DND-41 (cell line): ENCODE measurements around the gene CHMP4A.

Source experiments
- ATAC-seq: fragments of 200-7000 bp; cut with Tn5 transposase; 3 replicates; pipeline ENCODE4 v1.9.1; 2021; ENCODE audit warnings: low read depth; ENCODE audit not compliant: insufficient read depth
- DNase-seq: peaks from one replicate; pipeline ENCODE4 v3.0.0-alpha.2; 2020
- H2AFZ ChIP-seq: 2 replicates; pipeline ENCODE4 v1.6.0; 2012; ENCODE audit warnings: low read depth, low read length
- H3K27ac ChIP-seq: 2 replicates; pipeline ENCODE4 v1.5.1; 2012; ENCODE audit warnings: low read length, inconsistent platforms
- H3K27me3 ChIP-seq: fragments of 200-600 bp; sonication (generic); 2 replicates; pipeline ENCODE4 v1.6.0; 2012; ENCODE audit warnings: low read length, mild to moderate bottlenecking, inconsistent platforms; ENCODE audit not compliant: insufficient read depth, poor library complexity
- H3K36me3 ChIP-seq: 2 replicates; pipeline ENCODE4 v1.5.1; 2012; ENCODE audit warnings: low read length, inconsistent platforms; ENCODE audit not compliant: insufficient read depth
- H3K4me1 ChIP-seq: 2 replicates; pipeline ENCODE4 v1.5.1; 2012; ENCODE audit warnings: mild to moderate bottlenecking, low read length; ENCODE audit not compliant: insufficient read depth
- H3K4me2 ChIP-seq: 2 replicates; pipeline ENCODE4 v1.6.0; 2012; ENCODE audit warnings: mild to moderate bottlenecking, moderate library complexity, low read length, inconsistent platforms; ENCODE audit not compliant: insufficient read depth
- H3K4me3 ChIP-seq, 2 experiments: fragments of 200-600 bp in 1 of 2; shearing (Covaris generic) in 1 of 2; 2 replicates each; pipeline ENCODE4 v1.5.1; 2012 to 2016; ENCODE audit warnings: inconsistent platforms in 2 of 2, low read length in 2 of 2, mild to moderate bottlenecking in 2 of 2, low read depth in 1 of 2, moderate library complexity in 1 of 2
- H3K79me2 ChIP-seq: 2 replicates; pipeline ENCODE4 v1.6.0; 2012; ENCODE audit warnings: low read length, inconsistent platforms; ENCODE audit not compliant: insufficient read depth
- H3K9ac ChIP-seq: 2 replicates; pipeline ENCODE4 v1.6.0; 2012; ENCODE audit warnings: low read depth, mild to moderate bottlenecking, inconsistent platforms, low read length, moderate library complexity
- H3K9me3 ChIP-seq: 2 replicates; pipeline ENCODE4 v1.5.1; 2012; ENCODE audit warnings: low read length, moderate library complexity, mild to moderate bottlenecking, inconsistent platforms; ENCODE audit not compliant: insufficient read depth, severe bottlenecking
- H4K20me1 ChIP-seq: 2 replicates; pipeline ENCODE4 v1.6.0; 2012; ENCODE audit warnings: low read length; ENCODE audit not compliant: insufficient read depth
- CTCF ChIP-seq: IDR thresholded peaks from 2 replicates; pipeline ENCODE4 v1.5.1; 2012; ENCODE audit warnings: borderline replicate concordance, low read length, moderate library complexity, mild to moderate bottlenecking; ENCODE audit not compliant: poor library complexity, severe bottlenecking; ENCODE audit errors: extremely low read depth
- EZH2 ChIP-seq: IDR thresholded peaks from 3 replicates; pipeline ENCODE4 v1.6.1; 2012; ENCODE audit warnings: borderline replicate concordance, low read depth, mild to moderate bottlenecking, moderate library complexity, low read length, inconsistent platforms; ENCODE audit not compliant: severe bottlenecking

Gene CHMP4A

GRCh38 chr14:24258548-24259265 is 45.4 kb upstream of the CHMP4A start:
- no peak overlapping the region for H2AFZ ChIP-seq

GRCh38 chr14:24258119-24258518 is 44.8 kb upstream of the CHMP4A start:
- Histone ChIP-seq H3K4me1 (no peaks in the 10 kb centered on the region), H2AFZ (no peak overlapping the region), H4K20me1 (no peaks in the 10 kb centered on the region), H3K27me3 (no peaks in the 10 kb centered on the region), H3K4me3 (no peak overlapping the region), H3K9me3 (no peaks in the 10 kb centered on the region), H3K36me3 (no peaks in the 10 kb centered on the region), H3K79me2 (no peaks in the 10 kb centered on the region), H3K9ac (no peak overlapping the region), H3K27ac (no peak overlapping the region), H3K4me2 (no peak overlapping the region)
- ATAC-seq = no peak
- no peak for TF ChIP-seq EZH2
- no peak for TF ChIP-seq CTCF
- DNase-seq = no peak

More at GRCh38 chr14:24258548-24259265, 45.4 kb upstream of the CHMP4A start:
- no peaks in the 10 kb centered on the region for H3K9me3 ChIP-seq
- no peaks in the 10 kb centered on the region for H4K20me1 ChIP-seq
- H3K4me1 ChIP-seq = no peaks in the 10 kb centered on the region
- no peaks in the 10 kb centered on the region for H3K27me3 ChIP-seq
- no peak overlapping the region for H3K27ac ChIP-seq
- no peak overlapping the region for H3K4me3 ChIP-seq
- no peak for TF ChIP-seq CTCF
- no peak for TF ChIP-seq EZH2
- ATAC-seq = no peak
- no peaks in the 10 kb centered on the region for H3K36me3 ChIP-seq
- H3K4me2 ChIP-seq = no peak overlapping the region
- H3K79me2 ChIP-seq = no peaks in the 10 kb centered on the region
- H3K9ac ChIP-seq = no peak overlapping the region
- no peak for DNase-seq

- no peak overlapping the region for H3K4me3 ChIP-seq
- H2AFZ ChIP-seq = no peak overlapping the region
- H3K27me3 ChIP-seq = no peaks in the 10 kb centered on the region
- H3K27ac ChIP-seq = no peak overlapping the region
- no peaks in the 10 kb centered on the region for H3K4me1 ChIP-seq
- ATAC-seq (no peak), DNase-seq (no peak)
- no peaks in the 10 kb centered on the region for H4K20me1 ChIP-seq
- H3K9me3 ChIP-seq = no peaks in the 10 kb centered on the region
- TF ChIP-seq CTCF (no peak), EZH2 (no peak)
- no peaks in the 10 kb centered on the region for H3K79me2 ChIP-seq
- H3K9ac ChIP-seq = no peak overlapping the region
- H3K36me3 ChIP-seq = no peaks in the 10 kb centered on the region
- no peak overlapping the region for H3K4me2 ChIP-seq
Measured at GRCh38 chr14:24256960-24257359, 43.7 kb upstream of the CHMP4A start.
